Bladder microvascular endothelial cell (primary cell): Measurements from ENCODE around the gene NBPF11. TPM values are rescaled to one million over a fixed set of nuclear protein-coding genes. Genes with fewer than 3 reads are reported as not detected.

Experiments used
- total RNA-seq: library from RNA; depleted of rRNA; stranded (reverse); fragments of >200 nt; gene quantifications from 2 replicates; pipeline ENCODE4 v1.2.3, GENCODE V29; 2014

The NBPF11 gene
- 2.9 and 6.7 TPM in 2 replicates for total RNA-seq

GRCh38 chr1:148151911-148152656, at the start of gene NBPF11:
Gene NBPF11 (minus strand): TSS chr1:148152281. CDS start chr1:148127003, 25,278 bp downstream.

Other genes with a start within 250 kb of the NBPF11 start
- not detected in 2 replicates for gene GJA8, start 249.5 kb downstream of the NBPF11 start, total RNA-seq
- gene GPR89B, start 223.9 kb downstream of the NBPF11 start, total RNA-seq: 9.7 and 12.5 TPM in 2 replicates